Endothelial cell of umbilical vein (primary cell): ENCODE results near the gene ZNF678. TPM values are rescaled to one million over a fixed set of nuclear protein-coding genes. Genes with fewer than 3 reads are reported as not detected.

Experiments used
- BruUV-seq: library from RNA; stranded (reverse); fragments of 400-500 nt; replicated peaks from 2 replicates; lab custom pipeline; 2021; lab: Mats Ljungman, UMichigan
- CTCF ChIA-PET: fragments of 300-600, 350-600 bp; sonication (Branson Sonifier 250); formaldehyde crosslinking; loops from one replicate; lab custom pipeline; 2021; ENCODE audit warnings: antibody characterized with exemption, inconsistent platforms; lab: Charles Lee
- POLR2A ChIA-PET: fragments of 300-600, 350-600 bp; sonication (Branson Sonifier 250); formaldehyde crosslinking; loops from one replicate; lab custom pipeline; 2021; ENCODE audit warnings: antibody characterized with exemption, inconsistent platforms; lab: Charles Lee
- DNase-seq: peaks from one replicate; pipeline ENCODE4 v3.0.0-alpha.2; 2011; ENCODE audit warnings: low read depth, low spot score
- FAIRE-seq: peaks from 2 replicates; lab custom pipeline; 2011; peaks lifted over from hg19 to GRCh38; lab: Jason Lieb, UNC
- H2AFZ ChIP-seq: 2 replicates; pipeline ENCODE4 v1.6.0; 2012; ENCODE audit warnings: low read depth, low read length, control low read depth, inconsistent platforms
- H3K27ac ChIP-seq: 2 replicates; pipeline ENCODE4 v1.5.1; 2011; ENCODE audit warnings: low read depth, mild to moderate bottlenecking, control low read depth, low read length, moderate library complexity; ENCODE audit not compliant: insufficient read depth
- H3K27me3 ChIP-seq, 2 experiments: 2 replicates each; pipeline versions ENCODE4 v1.6.0 to v1.6.1; 2011; ENCODE audit warnings: low read length in 2 of 2, mixed read lengths in 1 of 2; ENCODE audit not compliant: control insufficient read depth in 2 of 2, insufficient read depth in 2 of 2
- H3K36me3 ChIP-seq, 2 experiments: 2 replicates in 1 of 2; 3 replicates in 1 of 2; pipeline ENCODE4 v1.5.1; 2011; ENCODE audit warnings: low read length in 2 of 2, mild to moderate bottlenecking in 1 of 2, moderate library complexity in 1 of 2; ENCODE audit not compliant: control insufficient read depth in 2 of 2, insufficient read depth in 2 of 2; ENCODE audit errors: extremely low read depth in 1 of 2
- H3K4me1 ChIP-seq: 3 replicates; pipeline ENCODE4 v1.5.1; 2011; ENCODE audit warnings: mild to moderate bottlenecking, low read length; ENCODE audit not compliant: control insufficient read depth, insufficient read depth; ENCODE audit errors: extremely low read depth
- H3K4me2 ChIP-seq: 2 replicates; pipeline ENCODE4 v1.6.1; 2011; ENCODE audit warnings: low read length, control low read depth, mixed read lengths; ENCODE audit not compliant: insufficient read depth
- H3K4me3 ChIP-seq, 3 experiments: fragments of 200-600 bp in 1 of 3; sonication (generic), shearing (Covaris generic) in 1 of 3; replicated peaks in 1 of 3; 2 replicates each; pipeline ENCODE4 v1.5.1; 2011 to 2016; ENCODE audit warnings: control low read depth in 3 of 3, low read length in 3 of 3, mild to moderate bottlenecking in 2 of 3, inconsistent platforms in 1 of 3, low read depth in 1 of 3, moderate library complexity in 1 of 3; ENCODE audit not compliant: insufficient read depth in 1 of 3
- H3K79me2 ChIP-seq: 2 replicates; pipeline ENCODE4 v1.6.0; 2012; ENCODE audit warnings: low read length, inconsistent platforms; ENCODE audit not compliant: control insufficient read depth, insufficient read depth
- H3K9ac ChIP-seq: replicated peaks from 2 replicates; pipeline ENCODE3; 2011; ENCODE audit warnings: low read length, control low read depth; ENCODE audit not compliant: insufficient read depth; ENCODE audit errors: extremely low read depth
- H3K9me1 ChIP-seq: replicated peaks from 3 replicates; pipeline ENCODE4 v1.6.0; 2011; ENCODE audit warnings: mild to moderate bottlenecking, low read length; ENCODE audit not compliant: control insufficient read depth, insufficient read depth; ENCODE audit errors: extremely low read depth
- H3K9me3 ChIP-seq: replicated peaks from 2 replicates; pipeline ENCODE4 v1.5.1; 2012; ENCODE audit warnings: low read length, inconsistent platforms; ENCODE audit not compliant: control insufficient read depth, insufficient read depth
- H4K20me1 ChIP-seq: replicated peaks from 2 replicates; pipeline ENCODE3; 2011; ENCODE audit warnings: mild to moderate bottlenecking, low read length; ENCODE audit not compliant: control insufficient read depth, insufficient read depth; ENCODE audit errors: extremely low read depth
- CTCF ChIP-seq, 2 donors: IDR thresholded peaks; 1 replicate in 1 of 2; 2 replicates in 1 of 2; pipeline ENCODE4 v1.5.1; 2011; ENCODE audit warnings: low read length in 2 of 2, mild to moderate bottlenecking in 2 of 2, moderate library complexity in 2 of 2, control low read depth in 1 of 2, inconsistent platforms in 1 of 2, low read depth in 1 of 2; ENCODE audit not compliant: insufficient read depth in 1 of 2; ENCODE audit errors: extremely low read depth in 1 of 2
- EZH2 ChIP-seq: IDR thresholded peaks from 2 replicates; pipeline ENCODE4 v1.6.1; 2012; ENCODE audit warnings: borderline replicate concordance, low read depth, mild to moderate bottlenecking, moderate library complexity, low read length, inconsistent platforms; ENCODE audit not compliant: severe bottlenecking
- FOS ChIP-seq: IDR thresholded peaks from 2 replicates; pipeline ENCODE4 v1.6.1; 2011; ENCODE audit warnings: mild to moderate bottlenecking, low read length, moderate library complexity, borderline replicate concordance; ENCODE audit not compliant: insufficient read depth
- GATA2 ChIP-seq: IDR thresholded peaks from 2 replicates; pipeline ENCODE4 v1.7.0; 2011; ENCODE audit warnings: low read depth, mild to moderate bottlenecking, moderate library complexity, mixed read lengths, low read length; ENCODE audit not compliant: insufficient read length, insufficient read depth
- JUN ChIP-seq: IDR thresholded peaks from 2 replicates; pipeline ENCODE4 v1.6.1; 2011; ENCODE audit warnings: borderline replicate concordance, low read depth; ENCODE audit not compliant: insufficient read length, insufficient read depth
- MAX ChIP-seq: IDR thresholded peaks from 2 replicates; pipeline ENCODE4 v1.6.1; 2011; ENCODE audit not compliant: insufficient read depth, insufficient read length
- MYC ChIP-seq: IDR thresholded peaks from one replicate; pipeline ENCODE4 v1.6.1; 2011; ENCODE audit warnings: mild to moderate bottlenecking, low read depth, low read length
- POLR2A ChIP-seq: IDR thresholded peaks from 2 replicates; pipeline ENCODE4 v1.6.1; 2012; ENCODE audit warnings: low read depth, mild to moderate bottlenecking, control low read depth, low read length
- POLR2AphosphoS5 ChIP-seq: IDR thresholded peaks from 2 replicates; pipeline ENCODE4 v1.6.1; 2012; ENCODE audit warnings: low read depth, mild to moderate bottlenecking, control low read depth, low read length, moderate library complexity; ENCODE audit not compliant: insufficient read depth
- dilution Hi-C: fragments of 300-500 bp; cut with MboI; formaldehyde crosslinking; loops from one replicate; pipeline ENCODE4 v1.15.0; 2019; ENCODE audit warnings: low sequenced_read_pairs; ENCODE audit not compliant: extremely low pct_ligation_motif_present
- intact Hi-C: fragments of 100-400 bp; cut with micrococcal nuclease; formaldehyde crosslinking; loops from one replicate; pipeline ENCODE4 v1.10.0; 2022
- polyA plus RNA-seq, 4 experiments: library from polyadenylated mRNA; depleted of rRNA in 3 of 4; stranded (reverse) in 3 of 4; unstranded in 1 of 4; fragments of >200 nt; gene quantifications; 2 replicates each; pipeline versions ENCODE4 v1.2.1 to v1.2.3, GENCODE V29; 2011 to 2012; ENCODE audit warnings: missing spikeins in 1 of 4
- total RNA-seq: library from RNA; stranded (reverse); gene quantifications from 2 replicates; pipeline ENCODE4 v1.2.3, GENCODE V29; 2021

Gene ZNF678
- total and polyA plus RNA-seq, 2 donors (not counting 3 experiments of a cell fraction or from before 2014, with no cell fraction given): 2.1 to 7.7 TPM

- Histone ChIP-seq H4K20me1 (no peaks in the 10 kb centered on the region), H3K9ac (no peak overlapping the region), H3K4me1 (no peaks in the 10 kb centered on the region), H3K4me3 (no peak overlapping the region), H3K36me3 (no peaks in the 10 kb centered on the region), H3K27ac (no peak overlapping the region), H2AFZ (no peak overlapping the region), H3K79me2 (no peaks in the 10 kb centered on the region), H3K9me3 (peaks cover 28% of the 10 kb centered on the region), H3K9me1 (no peaks in the 10 kb centered on the region), H3K27me3 (no peaks in the 10 kb centered on the region), H3K4me2 (no peak overlapping the region)
- TF ChIP-seq MYC (no peak), POLR2AphosphoS5 (no peak), MAX (no peak), JUN (no peak), CTCF (IDR thresholded peaks at IDR 0.05; ENCODE audit: extremely low read depth in 1 of 2, insufficient read depth in 1 of 2, low read depth in 1 of 2, low read length in 2 of 2) (no peak), POLR2A (no peak), EZH2 (no peak), GATA2 (no peak), FOS (no peak)
- CTCF ChIA-PET: no interaction called here
- no peak for FAIRE-seq
- POLR2A ChIA-PET: no interaction called here
- DNase-seq: no peak
- intact Hi-C loops: no loop called here
- dilution Hi-C loops: no loop called here
- no TSS peak for BruUV-seq
Observed at GRCh38 chr1:227661495-227661894, 98.1 kb downstream of the ZNF678 start.
